Esophagus muscularis mucosa (tissue), 4 donors: ENCODE measurements around the gene HOXA7. TPM values are rescaled to one million over a fixed set of nuclear protein-coding genes. Genes with fewer than 3 reads are reported as not detected.

Experiments used
- DNase-seq: peaks from one replicate; pipeline ENCODE4 v3.0.0-alpha.2; 2017; ENCODE audit errors: extremely low spot score
- H3K27ac ChIP-seq, 4 donors: fragments of 200-600 bp; sonication (generic); replicated peaks in 1 of 4; 1 replicate in 3 of 4; 2 replicates in 1 of 4; pipeline ENCODE4 v1.5.1; 2016 to 2019; ENCODE audit warnings: mild to moderate bottlenecking in 1 of 4
- H3K27me3 ChIP-seq, 4 donors: fragments of 200-600 bp; sonication (generic); one replicate each; pipeline versions ENCODE4 v1.5.1 to v1.6.0; 2016 to 2019
- H3K36me3 ChIP-seq, 4 donors: fragments of 200-600 bp; sonication (generic); one replicate each; pipeline ENCODE4 v1.5.1; 2016 to 2019
- H3K4me1 ChIP-seq, 4 donors: fragments of 200-600 bp; sonication (generic); one replicate each; pipeline ENCODE4 v1.5.1; 2016 to 2019
- H3K4me3 ChIP-seq, 4 donors: fragments of 200-600 bp; sonication (generic); 1 replicate in 2 of 4; 2 replicates in 2 of 4; pipeline ENCODE4 v1.5.1; 2016 to 2019; ENCODE audit warnings: mild to moderate bottlenecking in 4 of 4, moderate library complexity in 1 of 4
- H3K9me3 ChIP-seq, 4 donors: fragments of 200-600 bp; sonication (generic); 1 replicate in 3 of 4; 2 replicates in 1 of 4; pipeline ENCODE4 v1.5.1; 2016 to 2019
- CTCF ChIP-seq, 3 experiments: fragments of 200-600 bp in 2 of 3; fragments of 450-650 bp in 1 of 3; sonication (generic) in 2 of 3; IDR thresholded peaks; one replicate each; pipeline ENCODE4 v1.5.1; 2017 to 2019; ENCODE audit warnings: antibody characterized with exemption in 3 of 3, mild to moderate bottlenecking in 2 of 3, moderate library complexity in 1 of 3
- EP300 ChIP-seq: sonication (generic); formaldehyde crosslinking; IDR thresholded peaks from one replicate; pipeline ENCODE4 v1.6.1; 2017; ENCODE audit warnings: antibody characterized with exemption
- POLR2A ChIP-seq: fragments of 450-650 bp; IDR thresholded peaks from one replicate; pipeline ENCODE4 v1.6.1; 2017; ENCODE audit warnings: antibody characterized with exemption, moderate library complexity, mild to moderate bottlenecking, low read depth
- POLR2AphosphoS5 ChIP-seq, 2 donors: sonication (generic); formaldehyde crosslinking; IDR thresholded peaks; one replicate each; pipeline ENCODE4 v1.6.1; 2017; ENCODE audit warnings: antibody characterized with exemption in 2 of 2
- WGBS: methylation state at CpG from one replicate; pipeline ENCODE4 v1.1.5; 2018; 5-methylcytosine and 5-hydroxymethylcytosine counted together
- intact Hi-C: fragments of 100-400 bp; cut with DNase I; formaldehyde crosslinking; loops from one replicate; pipeline ENCODE4 v1.15.1; 2023
- total RNA-seq, 4 donors: library from RNA; depleted of rRNA; stranded (reverse); fragments of >200 nt; gene quantifications; one replicate each; pipeline versions ENCODE4 v1.1.0 to v1.2.1, GENCODE V29; 2016

The HOXA7 gene
- total RNA-seq, 4 donors from 2014 or later = 0.33 to 1.7 (median 0.49) TPM

- DNase-seq = no peak
- Histone ChIP-seq H3K36me3 (no peaks in the 10 kb centered on the region), H3K9me3 (no peaks in the 10 kb centered on the region), H3K27me3 (peaks cover 31 to 100% (median 92%) of the 10 kb centered on the region in 4 donors), H3K27ac (no peak overlapping the region), H3K4me1 (peaks cover 24 to 44% (median 31%) of the 10 kb centered on the region in 4 donors), H3K4me3 (no peak overlapping the region)
- WGBS = 95% methylated on average over 6 of the region's 6 CpGs
- TF ChIP-seq CTCF (IDR thresholded peaks at IDR 0.05) (no peak), EP300 (no peak), POLR2A (no peak), POLR2AphosphoS5 (IDR thresholded peaks at IDR 0.05) (no peak)
- intact Hi-C loops = no loop called here
Observed at GRCh38 chr7:27178366-27178765, 21.9 kb upstream of the HOXA7 start.

GRCh38 chr7:27177795-27178320 lies 21.4 kb upstream of the HOXA7 start:
- Histone ChIP-seq H3K27ac (no peak overlapping the region), H3K4me3 (no peak overlapping the region), H3K4me1 (peaks cover 24 to 44% (median 31%) of the 10 kb centered on the region in 4 donors), H3K9me3 (no peaks in the 10 kb centered on the region), H3K27me3 (peaks cover 31 to 100% (median 92%) of the 10 kb centered on the region in 4 donors), H3K36me3 (no peaks in the 10 kb centered on the region)
- TF ChIP-seq POLR2AphosphoS5 (IDR thresholded peaks at IDR 0.05) = no peak
- intact Hi-C loops = no loop called here
- no peak for DNase-seq
- 96% methylated on average over 5 of the region's 5 CpGs for WGBS

- WGBS = 83% methylated on average over 16 of the region's 22 CpGs
- no peak for DNase-seq
- Histone ChIP-seq H3K27ac (no peak overlapping the region), H3K4me3 (no peak overlapping the region), H3K9me3 (no peaks in the 10 kb centered on the region), H3K27me3 (peaks cover 31 to 100% (median 92%) of the 10 kb centered on the region in 4 donors), H3K4me1 (peaks cover 27 to 44% (median 37%) of the 10 kb centered on the region in 4 donors), H3K36me3 (no peaks in the 10 kb centered on the region)
- intact Hi-C loops = no loop called here
- TF ChIP-seq POLR2A (no peak), EP300 (no peak), POLR2AphosphoS5 (IDR thresholded peaks at IDR 0.05) (no peak)
Observed at GRCh38 chr7:27176962-27177794, 20.7 kb upstream of the HOXA7 start.

- peaks cover 31 to 100% (median 93%) of the 10 kb centered on the region in 4 donors for H3K27me3 ChIP-seq
- 93% methylated on average over 2 of the region's 3 CpGs for WGBS
- H3K9me3 ChIP-seq = no peaks in the 10 kb centered on the region
- H3K36me3 ChIP-seq = no peaks in the 10 kb centered on the region
- no peak overlapping the region for H3K27ac ChIP-seq
- intact Hi-C loops = no loop called here
- H3K4me3 ChIP-seq = no peak overlapping the region
- peaks cover 27 to 51% (median 43%) of the 10 kb centered on the region in 4 donors for H3K4me1 ChIP-seq
- TF ChIP-seq CTCF (IDR thresholded peaks at IDR 0.05) (no peak), POLR2AphosphoS5 (IDR thresholded peaks at IDR 0.05) (no peak), EP300 (no peak), POLR2A (no peak)
- DNase-seq = no peak
Observed at GRCh38 chr7:27176524-27176845, 20.0 kb upstream of the HOXA7 start.

GRCh38 chr7:27175626-27176523 lies 19.4 kb upstream of the HOXA7 start:
- Histone ChIP-seq H3K4me3 (no peak overlapping the region), H3K9me3 (no peaks in the 10 kb centered on the region), H3K27me3 (peaks cover 31 to 100% (median 95%) of the 10 kb centered on the region in 4 donors), H3K27ac (no peak overlapping the region), H3K36me3 (no peaks in the 10 kb centered on the region), H3K4me1 (peaks cover 27 to 53% (median 43%) of the 10 kb centered on the region in 4 donors)
- TF ChIP-seq EP300 = no peak
- DNase-seq = no peak
- 60% methylated on average over 26 of the region's 40 CpGs for WGBS
- intact Hi-C loops = no loop called here
